H1 (cell line): ENCODE measurements around the gene PRDM15. TPM values are rescaled to one million over a fixed set of nuclear protein-coding genes. Genes with fewer than 3 reads are reported as not detected.

Experiments used
- CTCF ChIA-PET: fragments of 300-600 bp; sonication (Branson Sonifier 250); formaldehyde crosslinking; loops from one replicate; lab custom pipeline; 2021; ENCODE audit not compliant: partially characterized antibody; lab: Charles Lee
- POLR2A ChIA-PET: fragments of 300-600 bp; sonication (Branson Sonifier 250); formaldehyde crosslinking; loops from one replicate; lab custom pipeline; 2021; ENCODE audit warnings: inconsistent platforms; ENCODE audit not compliant: partially characterized antibody; lab: Charles Lee
- DNase-seq, 2 experiments: peaks; one replicate each; pipeline versions ENCODE4 v3.0.0 to v3.0.0-alpha.2; 2010 to 2022; ENCODE audit warnings: low spot score in 2 of 2, low read depth in 1 of 2, mixed read lengths in 1 of 2
- FAIRE-seq: peaks from 2 replicates; lab custom pipeline; 2011; peaks lifted over from hg19 to GRCh38; lab: Jason Lieb, UNC
- H2AFZ ChIP-seq: 2 replicates; pipeline ENCODE4 v1.8.1; 2012; ENCODE audit warnings: low read length, inconsistent platforms
- H2AK5ac ChIP-seq: 2 replicates; pipeline ENCODE4 v1.6.1; 2013; ENCODE audit warnings: low read depth, low read length
- H2BK120ac ChIP-seq: replicated peaks from 2 replicates; pipeline ENCODE3; 2013; ENCODE audit warnings: low read depth, low read length, inconsistent platforms
- H2BK12ac ChIP-seq: 2 replicates; pipeline ENCODE4 v1.6.1; 2013; ENCODE audit warnings: low read depth, low read length
- H2BK15ac ChIP-seq: 2 replicates; pipeline ENCODE4 v1.6.1; 2013; ENCODE audit warnings: low read length
- H2BK20ac ChIP-seq: 2 replicates; pipeline ENCODE4 v1.6.1; 2013; ENCODE audit warnings: low read length
- H2BK5ac ChIP-seq: 2 replicates; pipeline ENCODE4 v1.6.1; 2013; ENCODE audit warnings: low read depth, low read length
- H3K14ac ChIP-seq: 2 replicates; pipeline ENCODE4 v1.6.1; 2013; ENCODE audit warnings: inconsistent platforms; ENCODE audit not compliant: insufficient read length
- H3K18ac ChIP-seq: 2 replicates; pipeline ENCODE4 v1.6.1; 2013; ENCODE audit warnings: low read length; ENCODE audit errors: extremely low read depth
- H3K23ac ChIP-seq: 2 replicates; pipeline ENCODE4 v1.6.1; 2013; ENCODE audit warnings: inconsistent platforms; ENCODE audit not compliant: insufficient read length
- H3K23me2 ChIP-seq: 2 replicates; pipeline ENCODE4 v1.6.1; 2013; ENCODE audit warnings: low read depth, low read length
- H3K27ac ChIP-seq: 2 replicates; pipeline ENCODE4 v1.6.1; 2011; ENCODE audit warnings: low read depth, low read length, inconsistent platforms
- H3K27me3 ChIP-seq, 4 experiments: replicated peaks in 1 of 4; 1 replicate in 1 of 4; 2 replicates in 3 of 4; pipeline versions ENCODE4 v1.6.1 to v1.8.1; 2011 to 2013; ENCODE audit warnings: low read length in 3 of 4, mild to moderate bottlenecking in 3 of 4, inconsistent platforms in 2 of 4, mixed read lengths in 2 of 4, moderate library complexity in 1 of 4; ENCODE audit not compliant: control insufficient read depth in 3 of 4, insufficient read depth in 3 of 4; ENCODE audit errors: extremely low read depth in 1 of 4
- H3K36me3 ChIP-seq, 4 experiments: 2 replicates each; pipeline versions ENCODE4 v1.6.1 to v1.8.1; 2011 to 2013; ENCODE audit warnings: mild to moderate bottlenecking in 4 of 4, low read length in 3 of 4, moderate library complexity in 2 of 4, control low read depth in 1 of 4, inconsistent platforms in 1 of 4; ENCODE audit not compliant: insufficient read depth in 4 of 4, control insufficient read depth in 2 of 4
- H3K4ac ChIP-seq: replicated peaks from 2 replicates; pipeline ENCODE3; 2013; ENCODE audit warnings: low read length, low read depth, mixed read lengths, inconsistent platforms; ENCODE audit not compliant: insufficient read length
- H3K4me1 ChIP-seq, 4 experiments: replicated peaks in 1 of 4; 1 replicate in 1 of 4; 2 replicates in 3 of 4; pipeline versions ENCODE4 v1.6.1 to v1.8.1; 2011 to 2013; ENCODE audit warnings: low read length in 3 of 4, inconsistent platforms in 2 of 4, mixed read lengths in 1 of 4; ENCODE audit not compliant: insufficient read depth in 4 of 4, control insufficient read depth in 3 of 4
- H3K4me2 ChIP-seq, 2 experiments: 2 replicates each; pipeline versions ENCODE4 v1.6.1 to v1.8.1; 2011 to 2013; ENCODE audit warnings: low read depth in 2 of 2, low read length in 2 of 2, control low read depth in 1 of 2, inconsistent platforms in 1 of 2, mild to moderate bottlenecking in 1 of 2; ENCODE audit not compliant: insufficient read depth in 1 of 2
- H3K4me3 ChIP-seq, 4 experiments: fragments of 200-600, 300-600 bp in 1 of 4; sonication (generic), shearing (Covaris generic), sonication (Bioruptor Twin) in 1 of 4; 2 replicates each; pipeline versions ENCODE4 v1.5.1 to v1.8.1; 2011 to 2016; ENCODE audit warnings: low read length in 4 of 4, low read depth in 3 of 4, control low read depth in 2 of 4, inconsistent platforms in 2 of 4, mild to moderate bottlenecking in 2 of 4, mixed read lengths in 1 of 4, moderate library complexity in 1 of 4; ENCODE audit not compliant: insufficient read depth in 2 of 4; ENCODE audit errors: extremely low read depth in 1 of 4
- H3K56ac ChIP-seq: replicated peaks from 2 replicates; pipeline ENCODE3; 2013; ENCODE audit warnings: low read depth, mild to moderate bottlenecking, mixed read lengths, low read length, inconsistent platforms; ENCODE audit not compliant: insufficient read length
- H3K79me1 ChIP-seq: 2 replicates; pipeline ENCODE4 v1.6.1; 2013; ENCODE audit warnings: low read depth, low read length, control low read depth
- H3K79me2 ChIP-seq, 2 experiments: 2 replicates each; pipeline versions ENCODE4 v1.6.1 to v1.8.1; 2012 to 2013; ENCODE audit warnings: low read length in 2 of 2, mild to moderate bottlenecking in 2 of 2, inconsistent platforms in 1 of 2; ENCODE audit not compliant: insufficient read depth in 2 of 2, control insufficient read depth in 1 of 2
- H3K9ac ChIP-seq, 4 experiments: replicated peaks in 1 of 4; 1 replicate in 1 of 4; 2 replicates in 3 of 4; pipeline versions ENCODE4 v1.6.1 to v1.8.1; 2011 to 2013; ENCODE audit warnings: low read depth in 3 of 4, low read length in 3 of 4, control low read depth in 2 of 4, mild to moderate bottlenecking in 2 of 4, moderate library complexity in 2 of 4, inconsistent platforms in 1 of 4; ENCODE audit errors: extremely low read depth in 1 of 4
- H3K9me3 ChIP-seq, 2 experiments: 2 replicates each; pipeline versions ENCODE4 v1.6.1 to v1.8.1; 2012 to 2013; ENCODE audit warnings: mild to moderate bottlenecking in 2 of 2, moderate library complexity in 2 of 2, control low read depth in 1 of 2, inconsistent platforms in 1 of 2, low read depth in 1 of 2, low read length in 1 of 2, mixed read lengths in 1 of 2; ENCODE audit not compliant: insufficient read depth in 2 of 2
- H4K20me1 ChIP-seq, 2 experiments: replicated peaks in 1 of 2; 2 replicates each; pipeline versions ENCODE3 to v1.8.1; 2011 to 2013; ENCODE audit warnings: inconsistent platforms in 2 of 2, low read length in 2 of 2, mild to moderate bottlenecking in 1 of 2; ENCODE audit not compliant: insufficient read depth in 2 of 2, control insufficient read depth in 1 of 2
- H4K5ac ChIP-seq: 2 replicates; pipeline ENCODE4 v1.6.1; 2013; ENCODE audit warnings: low read length, low read depth, mixed read lengths, inconsistent platforms; ENCODE audit not compliant: insufficient read length
- H4K8ac ChIP-seq: 2 replicates; pipeline ENCODE4 v1.8.0; 2013; ENCODE audit warnings: mild to moderate bottlenecking, moderate library complexity, low read length, inconsistent platforms; ENCODE audit not compliant: insufficient read depth; ENCODE audit errors: extremely low read depth
- H4K91ac ChIP-seq: replicated peaks from 2 replicates; pipeline ENCODE3; 2013; ENCODE audit warnings: low read length, mixed read lengths, inconsistent platforms; ENCODE audit not compliant: insufficient read length
- BRCA1 ChIP-seq: IDR thresholded peaks from 2 replicates; pipeline ENCODE4 v1.6.1; 2012; ENCODE audit warnings: low read depth, low read length, improper control_type of control experiment
- CHD1 ChIP-seq: IDR thresholded peaks from 2 replicates; pipeline ENCODE4 v1.6.1; 2012; ENCODE audit warnings: low read depth, low read length, improper control_type of control experiment
- CHD2 ChIP-seq: IDR thresholded peaks from 2 replicates; pipeline ENCODE4 v1.6.1; 2012; ENCODE audit warnings: low read length, improper control_type of control experiment
- CREB1 ChIP-seq: IDR thresholded peaks from 2 replicates; pipeline ENCODE4 v1.6.1; 2012; ENCODE audit warnings: inconsistent platforms
- FOSL1 ChIP-seq: IDR thresholded peaks from 2 replicates; pipeline ENCODE4 v1.6.1; 2011; ENCODE audit warnings: mild to moderate bottlenecking, low read depth, low read length, moderate library complexity; ENCODE audit not compliant: insufficient read depth
- HDAC2 ChIP-seq, 2 experiments: fragments of 300-600 bp in 1 of 2; sonication (generic) in 1 of 2; IDR thresholded peaks; 2 replicates each; pipeline ENCODE4 v1.6.1; 2011 to 2012; ENCODE audit warnings: low read depth in 2 of 2, low read length in 2 of 2, mild to moderate bottlenecking in 2 of 2, moderate library complexity in 2 of 2, borderline replicate concordance in 1 of 2, inconsistent platforms in 1 of 2
- KDM4A ChIP-seq: IDR thresholded peaks from one replicate; pipeline ENCODE4 v1.7.1; 2012; ENCODE audit warnings: low read depth, mild to moderate bottlenecking, moderate library complexity, low read length, inconsistent platforms; ENCODE audit not compliant: severe bottlenecking
- MAFK ChIP-seq: IDR thresholded peaks from 2 replicates; pipeline ENCODE4 v1.6.1; 2012; ENCODE audit warnings: low read depth, mild to moderate bottlenecking, improper control_type of control experiment, low read length
- NANOG ChIP-seq: IDR thresholded peaks from 2 replicates; pipeline ENCODE4 v1.6.1; 2011; ENCODE audit warnings: low read length, low read depth, mild to moderate bottlenecking, inconsistent platforms; ENCODE audit not compliant: insufficient read depth, poor library complexity, severe bottlenecking
- RFX5 ChIP-seq: IDR thresholded peaks from 2 replicates; pipeline ENCODE4 v1.6.1; 2011; ENCODE audit warnings: low read depth, low read length, improper control_type of control experiment, borderline replicate concordance
- RNF2 ChIP-seq: fragments of 200-900, 300-1000 bp; sonication (generic); IDR thresholded peaks from 2 replicates; pipeline ENCODE4 v1.7.1; 2016; ENCODE audit warnings: borderline replicate concordance, low read depth, mild to moderate bottlenecking, antibody characterized with exemption, low read length; ENCODE audit not compliant: poor library complexity, severe bottlenecking; ENCODE audit errors: missing control alignments
- SP4 ChIP-seq: IDR thresholded peaks from 2 replicates; pipeline ENCODE4 v1.6.1; 2012; ENCODE audit warnings: low read length, inconsistent platforms
- TAF7 ChIP-seq: optimal IDR thresholded peaks from 2 replicates; pipeline ENCODE3; 2011; ENCODE audit warnings: low read depth, mild to moderate bottlenecking, inconsistent platforms, low read length, moderate library complexity, borderline replicate concordance
- YY1 ChIP-seq: IDR thresholded peaks from 2 replicates; pipeline ENCODE4 v1.6.1; 2011; ENCODE audit warnings: low read depth, mild to moderate bottlenecking, low read length
- whole genome bisulfite sequencing, 2 experiments: shearing (Covaris generic) in 1 of 2; methylation state at CpG; one replicate each; pipeline versions ENCODE4 v1.1.6 to v1.1.7; 2013 to 2015; ENCODE audit warnings: low lambda C conversion rate in 2 of 2, mixed read lengths in 2 of 2, inconsistent platforms in 1 of 2, low coverage in 1 of 2, missing lambda C conversion rate in 1 of 2; ENCODE audit not compliant: insufficient replicate concordance in 2 of 2, insufficient coverage in 1 of 2, insufficient read length in 1 of 2; ENCODE audit errors: extremely low coverage in 1 of 2, missing lambda C conversion rate in 1 of 2; 5-methylcytosine and 5-hydroxymethylcytosine counted together
- polyA plus RNA-seq, 7 experiments: library from polyadenylated mRNA; depleted of rRNA in 3 of 7; stranded (reverse) in 5 of 7; unstranded in 2 of 7; fragments of >200 nt in 5 of 7; fragments of 200-250 nt in 2 of 7; gene quantifications; 1 replicate in 5 of 7; 2 replicates in 1 of 7; 4 replicates in 1 of 7; pipeline versions ENCODE4 v1.2.1 to v1.2.3, GENCODE V29; 2011 to 2013; ENCODE audit warnings: missing spikeins in 2 of 7, mixed read lengths in 2 of 7
- total RNA-seq: library from RNA; stranded (reverse); fragmentation: NEBNext Ultra II Directional; extraction: Animal tissue kit (Norgen Biotek cat#: 25700); gene quantifications from 2 replicates; pipeline ENCODE4 v1.2.1, GENCODE V29; 2021

PRDM15 gene
- total and polyA plus RNA-seq, 2 of the 8 experiments (the other 6 are each of a cell fraction or from before 2014, with no cell fraction given), result 9.7 to 10.5 TPM

- peaks cover 0 to 2% (median 0%) of the 10 kb centered on the region in 4 experiments; a peak in 1 of 7 replicates for H3K4me1 ChIP-seq
- DNase-seq (no peak), FAIRE-seq (no peak)
- H3K4me3 ChIP-seq, result no peak overlapping the region
- no peak overlapping the region for H4K91ac ChIP-seq
- H2BK5ac ChIP-seq, result no peak overlapping the region
- H3K9ac ChIP-seq, result no peak overlapping the region
- H4K5ac ChIP-seq, result no peak overlapping the region
- ChIA-PET CTCF (interaction anchor here (0.7 to 2.7 kb wide), 8 partner anchors 7 to 213 kb away, joined by 3 to 14 read pairs (median 6); no protein-coding TSS in a partner anchor), POLR2A (interaction anchor here (0.8 to 1.6 kb wide), 2 partner anchors 16 to 30 kb away, joined by 3 read pairs; no protein-coding TSS in a partner anchor)
- peaks cover 2 to 23% of the 10 kb centered on the region in 2 experiments for H4K20me1 ChIP-seq
- no peak overlapping the region for H2AK5ac ChIP-seq
- H3K4ac ChIP-seq, result no peak overlapping the region
- no peak overlapping the region for H2BK15ac ChIP-seq
- no peak overlapping the region for H4K8ac ChIP-seq
- H3K23ac ChIP-seq, result no peak overlapping the region
- H3K27ac ChIP-seq, result no peak overlapping the region
- H3K18ac ChIP-seq, result no peak overlapping the region
- H3K23me2 ChIP-seq, result peaks cover 19% of the 10 kb centered on the region; the same call in 1 of the 2 replicates
- H3K4me2 ChIP-seq, result no peak overlapping the region
- H3K56ac ChIP-seq, result no peak overlapping the region
- H3K9me3 ChIP-seq, result peaks cover 0 to 2% of the 10 kb centered on the region in 2 experiments; a peak in 1 of 4 replicates
- H2BK20ac ChIP-seq, result no peak overlapping the region
- 97% methylated on average over 16 of the region's 16 CpGs; no CpG with 5 or more reads in 1 of the 2 experiments for WGBS, 2 experiments
- H2AFZ ChIP-seq, result no peak overlapping the region
- peaks cover 0 to 3% (median 1%) of the 10 kb centered on the region in 4 experiments; a peak in 5 of 8 replicates for H3K36me3 ChIP-seq
- peaks cover 10% of the 10 kb centered on the region; the same call in 1 of the 2 replicates for H3K79me1 ChIP-seq
- H3K27me3 ChIP-seq, result no peaks in the 10 kb centered on the region
- H3K79me2 ChIP-seq, result no peaks in the 10 kb centered on the region; a peak in 1 of 4 replicates
- H2BK12ac ChIP-seq, result no peak overlapping the region
- no peak overlapping the region for H3K14ac ChIP-seq
- no peak overlapping the region for H2BK120ac ChIP-seq
- no peak for TF ChIP-seq HDAC2 (IDR thresholded peaks at IDR 0.05; ENCODE audit: borderline replicate concordance in 1 of 2, low read depth in 2 of 2, low read length in 2 of 2)
- no peak for TF ChIP-seq CHD1
- no peak for TF ChIP-seq RFX5
- no peak for TF ChIP-seq BRCA1
- no peak for TF ChIP-seq YY1
- no peak for TF ChIP-seq FOSL1
- no peak for TF ChIP-seq CHD2
- TF ChIP-seq MAFK, result no peak
- TF ChIP-seq SP4, result no peak
- TF ChIP-seq TAF7, result no peak
- no peak for TF ChIP-seq CREB1
- TF ChIP-seq NANOG, result no peak
- no peak for TF ChIP-seq RNF2
- no peak for TF ChIP-seq KDM4A
Observed at GRCh38 chr21:41825881-41826280, 53.3 kb downstream of the PRDM15 start.
